Aorta (tissue), 5 donors: Measurements from ENCODE around the gene CC2D1A. TPM values are rescaled to one million over a fixed set of nuclear protein-coding genes. Genes with fewer than 3 reads are reported as not detected.
"Not testable (repeated sequence)": the region's sequence is repeated elsewhere in the genome, so short reads cannot be mapped to it uniquely, and the experiment has no call there.

Source experiments
- ATAC-seq: fragments of 200-7000 bp; cut with Tn5 transposase; one replicate; pipeline ENCODE4 v1.9.1; 2022; ENCODE audit warnings: moderate library complexity; ENCODE audit not compliant: low FRiP score
- DNase-seq, 2 donors: peaks; one replicate each; pipeline ENCODE4 v3.0.0-alpha.2; 2020
- H3K27ac ChIP-seq, 2 donors: one replicate each; pipeline ENCODE4 v1.5.1; 2013; ENCODE audit warnings: low read length in 2 of 2, mild to moderate bottlenecking in 2 of 2, moderate library complexity in 2 of 2, control low read depth in 1 of 2, inconsistent platforms in 1 of 2, low read depth in 1 of 2
- H3K27me3 ChIP-seq, 2 donors: one replicate each; pipeline ENCODE4 v1.6.1; 2013; ENCODE audit warnings: control low read depth in 1 of 2, low read length in 1 of 2, mild to moderate bottlenecking in 1 of 2, moderate library complexity in 1 of 2; ENCODE audit not compliant: insufficient read depth in 2 of 2, control insufficient read depth in 1 of 2
- H3K36me3 ChIP-seq, 2 donors: one replicate each; pipeline ENCODE4 v1.6.1; 2013; ENCODE audit warnings: control low read depth in 1 of 2, low read length in 1 of 2, mild to moderate bottlenecking in 1 of 2; ENCODE audit not compliant: insufficient read depth in 2 of 2, control insufficient read depth in 1 of 2
- H3K4me1 ChIP-seq, 2 donors: one replicate each; pipeline ENCODE4 v1.6.1; 2013; ENCODE audit warnings: low read length in 2 of 2, control low read depth in 1 of 2, mild to moderate bottlenecking in 1 of 2, moderate library complexity in 1 of 2; ENCODE audit not compliant: insufficient read depth in 2 of 2, control insufficient read depth in 1 of 2
- H3K4me3 ChIP-seq, 2 donors: one replicate each; pipeline ENCODE4 v1.5.1; 2013; ENCODE audit warnings: low read length in 2 of 2, control low read depth in 1 of 2, mild to moderate bottlenecking in 1 of 2
- H3K9me3 ChIP-seq: one replicate; pipeline ENCODE4 v1.6.1; 2013; ENCODE audit warnings: mild to moderate bottlenecking, low read length; ENCODE audit not compliant: control insufficient read depth
- WGBS, 2 donors: extraction: QIAGEN DNeasy Blood & Tissue Kit; methylation state at CpG; one replicate each; pipeline ENCODE4 v1.1.7; 2013; 5-methylcytosine and 5-hydroxymethylcytosine counted together
- intact Hi-C, 2 donors: fragments of 100-400 bp; cut with DNase I; formaldehyde crosslinking; loops; one replicate each; pipeline versions ENCODE4 v1.14.2 to v1.15.0; 2022
- polyA plus RNA-seq, 2 donors: library from polyadenylated mRNA; stranded (reverse); fragments of 200-250 nt; gene quantifications; one replicate each; pipeline ENCODE4 v1.2.3, GENCODE V29; 2013
- total RNA-seq, 2 donors: library from RNA; stranded (reverse); fragmentation: NEBNext Ultra II Directional; extraction: Animal tissue kit (Norgen Biotek cat#: 25700); gene quantifications; one replicate each; pipeline ENCODE4 v1.2.1, GENCODE V29; 2021
- donor health status: healthy with polysubstance abuse.
- donor health status: Bipolar disorder and iron deficiency.
- donor health status: DM: no; HTN: no; CAD: no.
- donor health status: DM: no; HTN: no; CAD: no.
- donor health status: DM: yes; HTN: yes; CAD: no.

Gene CC2D1A
- total and polyA plus RNA-seq, 4 donors: 22.3 to 67.6 (median 32.0) TPM

GRCh38 chr19:13965377-13965896 lies 59.4 kb downstream of the CC2D1A start:
- DNase-seq (peak in 1 of 2 donors; percentile 75), ATAC-seq (no peak)
- H3K4me1 ChIP-seq: no peaks in the 10 kb centered on the region
- H3K27ac ChIP-seq: no peak overlapping the region
- intact Hi-C loops: no loop called here
- H3K27me3 ChIP-seq: no peaks in the 10 kb centered on the region
- 91 to 92% methylated on average over 24 of the region's 24 CpGs for WGBS, 2 donors
- no peaks in the 10 kb centered on the region for H3K36me3 ChIP-seq
- H3K9me3 ChIP-seq: no peaks in the 10 kb centered on the region
- H3K4me3 ChIP-seq: no peak overlapping the region

GRCh38 chr19:13965926-13966683 lies 60.1 kb downstream of the CC2D1A start:
- Histone ChIP-seq H3K27me3 (no peaks in the 10 kb centered on the region), H3K36me3 (no peaks in the 10 kb centered on the region), H3K4me3 (no peak overlapping the region), H3K27ac (no peak overlapping the region), H3K9me3 (no peaks in the 10 kb centered on the region), H3K4me1 (no peaks in the 10 kb centered on the region)
- ATAC-seq (no peak), DNase-seq (no peak)
- WGBS, 2 donors: 92 to 96% methylated on average over 20 of the region's 20 CpGs
- intact Hi-C loops: no loop called here

DNA sequence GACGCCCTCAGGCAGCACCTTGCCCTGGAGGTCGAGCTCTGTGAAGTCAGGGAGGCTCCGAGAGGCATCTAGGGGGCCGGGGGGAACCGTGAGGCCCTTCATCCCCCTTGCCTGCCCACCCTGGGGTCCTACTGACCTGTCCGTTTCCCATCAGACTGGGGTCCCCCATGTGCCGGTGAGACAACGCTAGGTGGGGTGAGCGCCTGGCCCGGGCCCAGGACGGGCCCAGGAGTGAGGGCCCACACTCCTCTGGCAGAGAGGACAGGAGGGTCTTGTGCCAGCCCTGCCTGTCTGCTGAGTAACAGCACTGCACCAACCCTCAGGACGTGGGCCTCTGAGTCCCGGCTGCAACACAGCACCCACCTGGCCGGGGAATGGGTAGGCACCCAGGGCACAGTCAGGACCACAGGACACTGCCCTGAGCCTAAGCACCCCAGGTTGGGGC lies 60.7 kb downstream of the CC2D1A start:
- no peaks in the 10 kb centered on the region for H3K9me3 ChIP-seq
- no peak for ATAC-seq
- H3K4me1 ChIP-seq: no peaks in the 10 kb centered on the region
- no peaks in the 10 kb centered on the region for H3K27me3 ChIP-seq
- no peak overlapping the region for H3K4me3 ChIP-seq
- no peak overlapping the region for H3K27ac ChIP-seq
- no peaks in the 10 kb centered on the region for H3K36me3 ChIP-seq
- 93 to 97% methylated on average over 14 of the region's 14 CpGs for WGBS, 2 donors
- DNase-seq: peak in 1 of 2 donors; percentile 72
- intact Hi-C loops: no loop called here

DNA sequence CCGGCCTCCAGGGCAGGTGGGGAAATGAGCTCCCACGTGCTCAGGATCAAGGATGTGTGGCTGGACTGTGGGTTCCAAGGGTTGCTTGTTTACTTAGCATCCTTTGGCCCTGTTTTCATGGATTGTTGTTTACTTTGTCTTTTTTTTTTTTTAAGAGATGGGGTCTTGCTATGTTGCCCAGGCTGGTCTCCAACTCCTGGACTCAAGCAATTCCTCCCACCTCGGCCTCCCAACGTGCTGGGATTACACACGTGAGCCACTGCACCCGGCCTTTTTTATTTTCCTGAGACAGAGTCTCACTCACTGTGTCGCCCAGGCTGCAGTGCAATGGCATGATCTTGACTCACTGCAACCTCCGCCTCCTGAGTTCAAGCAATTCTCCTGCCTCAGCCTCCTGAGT lies 61.2 kb downstream of the CC2D1A start:
- H3K4me3 ChIP-seq, DNase-seq, H3K9me3 ChIP-seq, H3K36me3 ChIP-seq, ATAC-seq, intact Hi-C loops, H3K4me1 ChIP-seq, H3K27ac ChIP-seq, H3K27me3 ChIP-seq: not testable (repeated sequence)
- WGBS, 2 donors: 93 to 94% methylated on average over 8 of the region's 8 CpGs

DNA sequence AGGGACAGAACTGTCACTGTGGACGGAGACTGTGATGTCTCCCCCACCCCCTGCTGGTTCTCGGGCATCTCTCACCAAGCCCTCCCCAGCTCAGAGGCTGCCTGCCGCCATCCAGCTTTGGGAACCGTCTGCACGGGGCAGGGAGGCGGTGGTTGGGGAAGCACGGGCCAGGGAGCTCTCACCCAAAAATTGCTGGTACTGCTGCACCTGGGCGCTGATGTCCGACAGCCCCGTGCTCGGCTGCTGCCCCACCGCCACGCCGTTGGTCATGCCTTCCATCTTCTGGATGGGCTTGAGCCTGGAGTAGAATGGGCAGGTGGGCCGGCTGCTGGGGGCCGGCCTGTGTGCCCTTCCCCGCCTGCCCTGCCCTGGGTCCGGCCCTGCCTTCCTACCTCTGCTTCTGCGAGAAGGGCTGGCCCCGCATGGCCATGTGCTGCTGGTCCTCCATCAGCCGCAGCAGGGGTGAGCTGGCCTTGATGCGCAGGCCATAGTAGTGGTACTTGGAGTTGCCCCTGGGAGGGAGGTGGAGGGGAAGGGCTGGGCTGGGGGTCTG lies 62.5 kb downstream of the CC2D1A start:
- WGBS, 2 donors: 93% methylated on average over 22 of the region's 22 CpGs
- no peak overlapping the region for H3K4me3 ChIP-seq
- H3K9me3 ChIP-seq: no peaks in the 10 kb centered on the region
- DNase-seq: no peak
- H3K27me3 ChIP-seq: no peaks in the 10 kb centered on the region
- H3K27ac ChIP-seq: no peak overlapping the region
- intact Hi-C loops: no loop called here
- no peak for ATAC-seq
- no peaks in the 10 kb centered on the region for H3K4me1 ChIP-seq
- no peaks in the 10 kb centered on the region for H3K36me3 ChIP-seq

DNA sequence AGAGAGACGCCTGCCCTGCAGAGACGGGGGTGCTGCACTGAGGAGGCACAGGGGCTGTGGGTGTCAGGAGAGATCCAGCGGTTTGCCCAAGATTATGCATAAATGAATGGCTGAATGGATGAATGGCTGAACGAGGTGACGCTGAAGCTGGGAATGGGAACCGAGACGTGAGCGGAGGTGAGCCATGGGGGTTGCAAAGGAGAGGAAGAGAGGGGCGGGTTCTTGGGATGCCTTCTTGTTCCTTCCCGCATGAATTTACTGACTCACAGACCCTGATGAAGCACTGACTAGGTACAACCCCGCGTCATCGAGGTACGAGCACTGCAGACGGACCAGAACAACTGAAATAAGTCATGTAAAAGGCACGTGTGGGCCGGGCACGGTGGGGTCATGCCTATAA lies 63.0 kb downstream of the CC2D1A start:
- DNase-seq (no peak), ATAC-seq (no peak)
- 91 to 92% methylated on average over 18 of the region's 18 CpGs for WGBS, 2 donors
- no peaks in the 10 kb centered on the region for H3K4me1 ChIP-seq
- no peaks in the 10 kb centered on the region for H3K27me3 ChIP-seq
- H3K27ac ChIP-seq: no peak overlapping the region
- no peaks in the 10 kb centered on the region for H3K36me3 ChIP-seq
- no peak overlapping the region for H3K4me3 ChIP-seq
- H3K9me3 ChIP-seq: no peaks in the 10 kb centered on the region
- intact Hi-C loops: no loop called here

- no peak for ATAC-seq
- Histone ChIP-seq H3K27ac (no peak overlapping the region), H3K4me1 (no peaks in the 10 kb centered on the region), H3K27me3 (no peaks in the 10 kb centered on the region), H3K4me3 (no peak overlapping the region), H3K36me3 (no peaks in the 10 kb centered on the region), H3K9me3 (no peaks in the 10 kb centered on the region)
- intact Hi-C loops: no loop called here
- DNase-seq: peak in 1 of 2 donors; percentile 73
- WGBS, 2 donors: 89% methylated on average over 18 of the region's 18 CpGs
Measured at GRCh38 chr19:13969897-13970296, 63.9 kb downstream of the CC2D1A start.

- DNase-seq, ATAC-seq, H3K36me3 ChIP-seq, intact Hi-C loops, H3K27me3 ChIP-seq, H3K4me1 ChIP-seq, H3K27ac ChIP-seq, H3K4me3 ChIP-seq, H3K9me3 ChIP-seq: not testable (repeated sequence)
- 85 to 86% methylated on average over 15 of the region's 15 CpGs for WGBS, 2 donors
Measured at GRCh38 chr19:13971868-13972267, 65.9 kb downstream of the CC2D1A start.
